Measurements from ENCODE around the gene DNASE1. TPM values are rescaled to one million over a fixed set of nuclear protein-coding genes. Genes with fewer than 3 reads are reported as not detected.

Gene DNASE1
- total and polyA plus RNA-seq, 12 donors, result 3.3 to 15.9 (median 7.4) TPM

GRCh38 chr16:3665508-3665907 is 11.0 kb downstream of the DNASE1 start:
- peak in 1 of 8 donors; percentile 32 for ATAC-seq
- H3K36me3 ChIP-seq, result peaks cover 0 to 79% (median 51%) of the 10 kb centered on the region in 9 donors
- DNase-seq, result no peak

GRCh38 chr16:3668626-3669025 is 14.1 kb downstream of the DNASE1 start:
- Histone ChIP-seq H3K4me1 (no peaks in the 10 kb centered on the region), H3K27ac (no peak overlapping the region), H3K27me3 (no peaks in the 10 kb centered on the region), H3K9me3 (no peaks in the 10 kb centered on the region), H3K36me3 (peaks cover 0 to 76% (median 23%) of the 10 kb centered on the region in 9 donors), H3K4me3 (no peak overlapping the region)
- DNase-seq (no peak), ATAC-seq (no peak)
- TF ChIP-seq CTCF (IDR thresholded peaks at IDR 0.05), result no peak
- intact Hi-C loops (cut with DNase I), result no loop called here
- WGBS, 2 donors, result 92 to 93% methylated on average over 11 of the region's 11 CpGs

More at GRCh38 chr16:3665508-3665907, 11.0 kb downstream of the DNASE1 start:
- Histone ChIP-seq H3K27me3 (no peaks in the 10 kb centered on the region), H3K4me1 (no peaks in the 10 kb centered on the region), H3K9me3 (no peaks in the 10 kb centered on the region), H3K27ac (no peak overlapping the region), H3K4me3 (no peak overlapping the region)
- TF ChIP-seq CTCF (IDR thresholded peaks at IDR 0.05), result no peak
- intact Hi-C loops (cut with DNase I), result no loop called here
- WGBS, 2 donors, result 82% methylated on average over 6 of the region's 6 CpGs

- 88% methylated on average over 10 of the region's 10 CpGs for WGBS, 2 donors
- Histone ChIP-seq H3K9me3 (no peaks in the 10 kb centered on the region), H3K4me3 (no peak overlapping the region), H3K36me3 (peaks cover 0 to 78% (median 25%) of the 10 kb centered on the region in 9 donors), H3K27ac (no peak overlapping the region), H3K4me1 (no peaks in the 10 kb centered on the region), H3K27me3 (no peaks in the 10 kb centered on the region)
- intact Hi-C loops (cut with DNase I), result no loop called here
- DNase-seq (no peak), ATAC-seq (no peak)
- no peak for TF ChIP-seq CTCF (IDR thresholded peaks at IDR 0.05)
Observed at GRCh38 chr16:3669082-3669481, 14.6 kb downstream of the DNASE1 start.

- peaks cover 0 to 7% (median 5%) of the 10 kb centered on the region in 9 donors for H3K4me1 ChIP-seq
- 93% methylated on average over 13 of the region's 13 CpGs for WGBS, 2 donors
- DNase-seq (no peak), ATAC-seq (no peak)
- no peak for TF ChIP-seq CTCF (IDR thresholded peaks at IDR 0.05)
- peaks cover 0 to 78% (median 17%) of the 10 kb centered on the region in 9 donors for H3K36me3 ChIP-seq
- no peak overlapping the region for H3K27ac ChIP-seq
- H3K27me3 ChIP-seq, result no peaks in the 10 kb centered on the region
- H3K9me3 ChIP-seq, result no peaks in the 10 kb centered on the region
- intact Hi-C loops (cut with DNase I), result no loop called here
- no peak overlapping the region for H3K4me3 ChIP-seq
Observed at GRCh38 chr16:3670711-3671110, 16.2 kb downstream of the DNASE1 start.

Data from heart right ventricle (tissue), 16 donors.